Ammon's horn (tissue), 1 donor: ENCODE data around the gene LARP1.
"Not testable (repeated sequence)": the region's sequence is repeated elsewhere in the genome, so short reads cannot be mapped to it uniquely, and the experiment has no call there.

Experiments
- DNase-seq: peaks from one replicate; pipeline ENCODE4 v3.0.0-alpha.2; 2016; ENCODE audit warnings: low spot score

LARP1 gene

GRCh38 chr5:154755361-154756008, at the start of gene LARP1:
Gene LARP1 (plus strand): TSS chr5:154755377. CDS start chr5:154755758, 381 bp downstream.
- DNase-seq, result peak; percentile 46

DNA sequence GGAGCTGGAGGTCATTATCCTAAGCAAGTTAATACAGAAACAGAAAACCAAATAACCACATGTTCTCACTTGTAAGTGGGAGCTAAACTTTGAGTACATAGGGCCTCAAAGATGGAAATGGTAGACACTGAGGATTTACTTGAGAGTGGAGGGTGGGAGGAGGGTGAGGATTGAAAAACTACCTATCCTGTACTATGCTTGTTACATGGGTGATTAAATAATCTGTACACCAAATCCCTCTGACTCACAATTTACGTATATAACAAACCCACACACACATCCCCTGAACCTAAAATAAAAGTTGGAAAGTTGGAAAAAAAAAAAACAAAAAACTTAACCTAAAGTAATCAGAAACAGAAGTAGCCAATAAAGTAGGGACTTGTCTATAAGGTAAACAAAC, 48.8 kb upstream of the LARP1 start:
- no peak for DNase-seq

- DNase-seq, result no peak
These were observed 47.5 kb upstream of the LARP1 start for GRCh38 chr5:154707641-154708040.

- DNase-seq, result no peak
These were observed 47.0 kb upstream of the LARP1 start for GRCh38 chr5:154708207-154708606.

DNA sequence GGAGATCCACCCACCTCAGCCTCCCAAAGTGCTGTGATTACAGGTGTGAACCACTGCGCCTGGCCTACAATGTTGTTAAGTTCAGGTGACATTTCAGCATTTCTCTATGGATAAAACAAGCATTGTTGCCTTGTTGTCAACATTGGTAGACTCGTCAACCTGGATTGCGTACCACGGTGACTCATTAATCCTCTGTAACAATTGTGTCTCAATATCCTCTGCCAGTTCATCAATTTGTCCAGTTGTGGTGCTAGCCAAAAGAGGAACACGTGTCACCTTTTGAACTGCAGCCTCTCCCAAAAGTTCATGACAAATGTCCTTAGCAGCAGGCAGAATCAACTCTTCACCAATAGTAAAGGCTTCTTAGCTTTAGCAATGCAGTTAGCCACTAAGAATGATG, 46.3 kb upstream of the LARP1 start:
- no peak for DNase-seq

GRCh38 chr5:154709368-154710305, 45.5 kb upstream of the LARP1 start:
- no peak for DNase-seq

GRCh38 chr5:154712518-154713437, 42.4 kb upstream of the LARP1 start:
- DNase-seq, result no peak

- DNase-seq, result no peak
These were observed 41.5 kb upstream of the LARP1 start for GRCh38 chr5:154713615-154714125.

DNA sequence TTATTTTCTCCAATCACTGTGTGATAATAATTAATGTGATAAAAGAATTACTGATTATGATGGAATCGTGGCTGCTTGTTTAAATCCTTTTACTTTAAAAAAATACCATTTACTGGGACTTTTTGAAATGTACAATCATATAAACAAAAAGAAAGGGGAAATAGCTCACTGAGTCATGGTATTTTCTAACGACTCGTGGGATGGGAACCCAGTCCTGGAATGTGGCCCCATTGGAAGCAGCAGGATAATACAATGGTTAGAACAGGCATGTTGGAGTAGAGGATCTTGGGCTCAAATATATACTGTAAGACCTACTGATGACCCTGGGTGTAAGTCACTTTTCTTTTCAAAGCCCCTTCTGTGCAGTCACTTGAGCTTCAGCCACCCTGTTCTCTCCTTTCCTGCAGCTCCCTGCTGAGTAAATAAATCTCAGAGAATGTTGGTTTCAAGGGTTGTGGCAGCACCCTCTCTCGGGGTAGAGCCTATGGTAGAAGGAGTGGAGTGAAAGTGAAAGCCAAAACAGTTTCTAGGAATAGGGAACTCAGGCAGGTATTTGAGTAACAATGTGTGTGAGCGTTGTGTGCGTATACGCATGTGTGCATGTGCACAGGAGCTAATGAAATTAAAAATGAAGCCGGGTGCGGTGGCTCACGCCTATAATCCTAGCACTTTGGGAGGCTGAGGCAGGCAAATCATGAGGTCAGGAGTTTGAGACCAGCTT, 40.8 kb upstream of the LARP1 start:
- no peak for DNase-seq

GRCh38 chr5:154721481-154722058, 33.6 kb upstream of the LARP1 start:
- DNase-seq, result no peak

DNA sequence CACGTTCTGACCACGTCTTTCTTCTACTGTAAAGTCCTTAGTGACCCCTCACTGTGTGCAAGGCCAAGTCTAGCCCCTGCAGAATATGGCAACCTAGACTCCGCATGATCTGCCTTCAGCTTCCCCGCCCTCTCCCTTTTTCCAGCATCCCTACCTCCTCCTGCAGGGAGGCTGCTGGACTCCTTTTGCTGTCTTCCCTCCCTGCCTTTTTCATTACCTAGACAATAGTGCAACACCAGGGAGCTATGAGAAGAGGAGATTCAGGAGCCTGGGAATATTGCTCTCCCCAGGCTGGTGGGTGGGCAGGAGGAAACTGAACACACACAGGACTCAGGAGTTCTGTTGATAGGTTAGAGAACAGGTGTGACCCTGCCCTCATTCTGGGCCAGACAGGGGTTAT, 33.1 kb upstream of the LARP1 start:
- no peak for DNase-seq

DNA sequence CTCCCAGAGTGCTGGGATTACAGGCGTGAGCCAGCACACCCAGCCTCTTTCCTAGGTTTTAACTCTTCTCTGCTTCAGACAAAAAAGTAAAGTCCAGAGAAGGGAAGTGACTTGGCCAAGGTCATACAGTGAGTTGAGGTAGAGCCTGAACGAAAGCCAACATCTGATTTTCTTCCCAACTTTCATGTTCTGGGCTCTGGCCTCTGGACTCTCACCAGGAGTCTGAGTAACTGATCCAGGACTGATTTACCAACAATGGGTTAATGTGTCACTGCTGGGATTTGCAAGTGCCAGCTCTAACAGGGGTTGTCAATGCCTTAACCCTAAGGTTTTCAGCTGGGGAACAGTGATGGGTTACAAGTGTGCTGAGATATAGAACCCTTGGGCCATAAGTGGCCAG, 32.2 kb upstream of the LARP1 start:
- no peak for DNase-seq

DNA sequence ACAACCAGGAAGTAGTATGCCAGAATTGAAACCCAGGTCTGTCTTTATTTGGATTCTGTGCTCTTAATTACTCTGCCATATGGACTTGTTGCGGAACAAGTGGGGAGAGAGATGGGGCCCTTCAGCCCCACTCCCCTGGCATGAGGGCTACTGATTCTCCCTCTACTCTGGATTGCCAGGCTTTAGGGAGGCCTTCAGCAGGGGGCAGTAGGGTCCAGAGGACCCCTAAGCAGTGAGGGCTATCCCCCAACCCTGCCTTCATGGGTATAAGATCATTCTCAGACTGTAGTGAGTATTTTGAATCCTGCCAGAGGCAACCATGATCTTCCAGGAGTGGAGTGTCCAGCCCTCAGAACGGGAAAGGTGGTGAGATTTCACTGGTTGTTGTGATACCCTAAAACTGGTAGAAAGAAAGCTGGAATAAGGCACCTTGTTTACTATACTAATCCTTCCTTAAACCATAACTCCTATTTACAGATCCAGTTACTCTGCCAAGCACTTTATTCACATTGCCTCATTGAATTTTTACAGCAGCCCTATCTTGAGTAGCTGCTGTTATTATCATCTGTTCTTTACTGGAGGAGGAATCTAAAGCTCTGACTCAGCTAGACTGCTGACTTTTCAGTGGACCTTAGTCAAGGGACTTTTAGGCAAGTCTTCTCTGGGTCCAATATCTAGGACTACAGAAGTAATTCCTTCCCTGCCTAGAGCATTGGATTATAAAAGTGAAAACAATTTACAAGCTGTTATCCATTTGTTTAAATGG, 31.3 kb upstream of the LARP1 start:
- no peak for DNase-seq

DNA sequence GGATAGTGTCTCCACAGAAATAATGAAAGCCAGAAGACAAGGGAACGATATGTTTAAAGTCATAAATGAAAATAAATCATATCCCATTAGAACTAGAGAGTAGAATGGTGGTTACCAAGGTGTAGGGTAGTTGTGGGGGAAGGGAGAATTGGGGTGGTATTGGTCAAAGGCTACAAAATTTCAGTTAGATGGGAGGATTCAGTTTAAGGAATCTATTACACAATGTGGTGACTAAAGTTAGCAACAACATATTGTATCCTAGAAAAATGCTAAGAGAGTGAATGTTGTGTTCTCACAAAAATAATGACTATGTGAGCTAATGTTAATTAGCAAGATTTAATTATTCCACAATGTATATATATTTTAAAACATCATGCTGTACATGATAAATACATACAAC, 27.8 kb upstream of the LARP1 start:
- DNase-seq, result no peak

DNA sequence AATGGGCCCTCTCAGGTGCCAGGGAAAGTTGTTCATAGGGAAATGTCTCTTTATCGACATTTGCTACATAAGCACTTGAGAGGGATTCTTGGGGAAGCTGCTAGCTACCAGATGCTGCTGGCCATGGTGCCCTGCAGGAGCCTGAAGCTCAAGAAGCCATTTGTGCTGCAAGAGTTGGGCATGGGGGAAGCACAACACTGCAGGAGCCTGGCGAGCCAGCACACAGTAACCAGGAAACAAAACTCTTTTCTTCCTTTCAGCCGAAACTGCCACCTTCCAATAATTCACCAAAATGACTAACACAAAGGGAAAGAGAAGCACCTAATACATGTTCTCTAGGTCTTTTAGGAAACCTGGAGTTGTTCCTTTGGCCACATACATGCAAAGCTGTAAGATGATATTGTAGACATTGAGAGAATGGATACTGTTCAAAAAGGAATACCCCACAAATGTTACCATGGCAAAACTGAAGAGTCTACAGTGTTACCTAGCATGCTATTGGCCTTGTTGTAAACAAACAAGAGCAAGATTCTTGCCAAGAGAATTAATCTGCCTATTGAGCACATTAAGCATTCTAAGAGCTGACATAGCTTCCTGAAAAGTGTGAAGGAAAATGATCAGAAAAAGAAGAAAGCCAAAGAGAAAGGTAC, 26.1 kb upstream of the LARP1 start:
- no peak for DNase-seq

DNA sequence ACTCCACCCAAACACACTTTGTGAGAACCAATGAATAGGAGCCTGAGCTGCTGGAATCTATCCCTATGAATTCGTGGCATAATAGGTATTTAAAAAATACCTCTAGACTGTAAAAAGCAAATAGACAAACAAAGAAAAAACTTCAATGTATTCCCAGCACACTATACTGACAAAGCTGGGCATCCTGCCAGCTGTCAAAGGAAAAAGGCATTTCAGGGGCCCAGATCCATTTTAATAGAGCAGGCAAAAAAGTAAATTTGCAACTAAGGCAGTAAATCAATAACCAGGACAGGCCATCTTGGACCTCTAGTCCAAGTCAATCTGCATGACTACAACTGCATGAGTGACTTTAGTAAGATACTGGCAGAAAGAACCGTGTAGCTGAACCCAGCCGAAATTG, 25.6 kb upstream of the LARP1 start:
- DNase-seq, result no peak

- not testable (repeated sequence) for DNase-seq
These were observed 24.4 kb upstream of the LARP1 start for GRCh38 chr5:154730761-154731160.

DNA sequence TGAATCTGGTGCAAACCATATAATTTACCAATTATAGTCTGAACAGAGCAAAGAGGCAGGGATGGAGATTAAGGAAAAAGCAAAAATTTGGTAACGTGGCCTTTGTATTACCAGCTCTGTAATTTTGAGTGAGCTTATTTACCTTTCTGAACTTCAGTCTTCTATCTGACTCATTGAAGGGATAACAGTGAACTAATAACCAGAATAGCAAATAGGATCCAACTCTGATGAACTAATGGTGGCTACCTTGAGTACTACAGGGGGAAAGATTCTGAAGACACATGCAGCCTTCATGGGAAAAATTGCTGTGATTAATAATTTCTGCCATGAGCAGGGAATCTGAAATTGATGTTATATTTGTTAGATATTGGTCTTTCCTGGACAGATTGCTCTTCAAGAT, 23.0 kb upstream of the LARP1 start:
- DNase-seq, result no peak

DNA sequence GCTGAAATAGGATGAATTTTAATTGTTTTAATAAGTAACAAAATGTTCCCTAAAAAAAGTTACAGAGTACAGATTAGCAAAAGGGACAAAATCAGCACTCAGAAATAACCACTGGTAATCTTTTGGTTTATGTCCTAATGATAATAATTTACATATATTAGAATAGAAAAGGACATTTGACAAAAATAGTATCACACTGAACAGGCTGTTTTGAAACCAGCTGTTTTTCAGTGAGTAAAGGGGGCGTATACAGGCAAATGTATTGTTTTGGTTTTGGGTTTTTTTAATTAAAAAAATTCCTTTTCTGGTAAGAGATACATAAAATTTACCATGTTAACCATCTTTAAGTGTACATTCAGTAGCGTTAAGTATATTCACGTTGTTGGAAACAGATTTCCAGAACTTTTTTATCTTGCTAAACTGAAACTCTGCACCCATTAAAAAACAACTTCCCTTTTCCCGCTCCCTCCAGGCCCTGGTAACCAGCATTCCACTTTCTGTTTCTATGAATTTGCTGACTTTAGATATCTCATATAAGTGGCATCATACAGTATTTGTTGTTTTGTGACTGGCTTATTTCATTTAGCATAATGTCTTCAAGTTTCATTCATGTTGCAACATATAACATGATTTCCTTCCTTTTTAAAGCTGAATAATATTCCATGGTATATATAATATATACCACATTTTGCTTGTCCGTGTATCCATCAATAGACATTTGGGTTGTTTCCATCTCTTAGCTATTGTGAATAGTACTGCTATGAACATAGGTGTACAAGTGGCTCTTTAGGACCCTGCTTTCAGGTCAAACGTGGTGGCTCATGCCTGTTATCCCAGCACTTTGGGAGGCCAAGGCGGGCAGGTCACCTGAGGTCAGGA, 20.6 kb upstream of the LARP1 start:
- no peak for DNase-seq
